ENCODE results near the gene ATG3. TPM values are rescaled to one million over a fixed set of nuclear protein-coding genes. Genes with fewer than 3 reads are reported as not detected.

ATG3 gene
- total RNA-seq, 4 donors from 2014 or later: 41.7 to 55.1 (median 44.3) TPM

DNA sequence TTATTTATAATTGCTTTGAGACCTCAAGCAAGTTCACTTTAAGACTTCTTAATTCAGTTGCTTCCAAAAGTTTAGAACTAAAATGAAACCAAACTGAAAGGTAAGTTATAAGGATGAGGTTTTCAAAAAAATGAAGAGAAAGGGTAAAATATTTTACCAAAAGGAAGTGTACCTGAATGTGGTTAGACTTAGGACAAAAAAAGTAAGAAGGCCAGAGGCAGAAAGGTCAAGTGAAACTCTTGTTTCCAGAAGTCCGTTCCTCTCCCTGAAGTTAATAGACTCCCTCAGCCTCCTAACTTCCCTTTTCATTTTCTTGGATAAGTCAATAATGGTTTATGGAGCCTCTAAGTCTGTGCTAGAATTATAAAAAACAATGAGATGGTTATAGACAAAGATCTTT lies 79.1 kb downstream of the ATG3 start:
- Histone ChIP-seq H3K9me3 (no peaks in the 10 kb centered on the region), H3K4me1 (no peaks in the 10 kb centered on the region), H3K27me3 (no peaks in the 10 kb centered on the region), H3K36me3 (no peaks in the 10 kb centered on the region), H3K27ac (no peak overlapping the region), H3K4me3 (no peak overlapping the region)
- no peak for TF ChIP-seq POLR2A (IDR thresholded peaks at IDR 0.05)
- 47 to 50% methylated on average over 1 of the region's 1 CpG for WGBS, 2 donors (ENCODE audit: low coverage in 1 of 2)
- no peak for ATAC-seq

Other genes with a start within 250 kb of the ATG3 start
- 10 to 100 TPM in 1 of 4 donors, 1 to 10 TPM in 3; 2.5 to 15.6 (median 4.8) TPM for gene CD200, start 228.8 kb downstream of the ATG3 start, total RNA-seq
- 1 to 10 TPM in 1 of 4 donors, under 1 TPM in 1, not detected in 2; 0.08 to 1.8 TPM for gene BTLA, start 62.5 kb downstream of the ATG3 start, total RNA-seq
- gene SLC35A5, start 83 bp upstream of the ATG3 start, total RNA-seq: 10 to 100 TPM; 20.7 to 29.7 (median 25.4) TPM
- gene CCDC80, start 79.2 kb upstream of the ATG3 start, total RNA-seq: 100 to 1,000 TPM in 2 of 4 donors, 10 to 100 TPM in 2; 30.8 to 208 (median 138) TPM

Data from gastroesophageal sphincter (tissue), 4 donors.